Adrenal gland (tissue), 5 donors: ENCODE results near the gene CKAP4.
A peak's percentile ranks its signal among the peaks of the same experiment; 100 is the strongest.

Source experiments
- POLR2A ChIP-seq, 2 donors: fragments of 450-650 bp; IDR thresholded peaks; one replicate each; pipeline ENCODE4 v1.6.1; 2017; ENCODE audit warnings: antibody characterized with exemption in 2 of 2, mild to moderate bottlenecking in 2 of 2, moderate library complexity in 1 of 2
- TF ChIP-seq, protein P1 (sequence below), 6 experiments: fragments of 450-650 bp in 4 of 6; fragments of 200-600 bp in 2 of 6; sonication (generic) in 1 of 6; IDR thresholded peaks; 1 replicate in 5 of 6; 2 replicates in 1 of 6; pipeline versions ENCODE4 v1.5.1 to v1.8.0; 2016 to 2021; ENCODE audit warnings: antibody characterized with exemption in 6 of 6, mild to moderate bottlenecking in 2 of 6, moderate library complexity in 1 of 6
- donor health status: DM: no; HTN: no; CAD: no.

DNA sequence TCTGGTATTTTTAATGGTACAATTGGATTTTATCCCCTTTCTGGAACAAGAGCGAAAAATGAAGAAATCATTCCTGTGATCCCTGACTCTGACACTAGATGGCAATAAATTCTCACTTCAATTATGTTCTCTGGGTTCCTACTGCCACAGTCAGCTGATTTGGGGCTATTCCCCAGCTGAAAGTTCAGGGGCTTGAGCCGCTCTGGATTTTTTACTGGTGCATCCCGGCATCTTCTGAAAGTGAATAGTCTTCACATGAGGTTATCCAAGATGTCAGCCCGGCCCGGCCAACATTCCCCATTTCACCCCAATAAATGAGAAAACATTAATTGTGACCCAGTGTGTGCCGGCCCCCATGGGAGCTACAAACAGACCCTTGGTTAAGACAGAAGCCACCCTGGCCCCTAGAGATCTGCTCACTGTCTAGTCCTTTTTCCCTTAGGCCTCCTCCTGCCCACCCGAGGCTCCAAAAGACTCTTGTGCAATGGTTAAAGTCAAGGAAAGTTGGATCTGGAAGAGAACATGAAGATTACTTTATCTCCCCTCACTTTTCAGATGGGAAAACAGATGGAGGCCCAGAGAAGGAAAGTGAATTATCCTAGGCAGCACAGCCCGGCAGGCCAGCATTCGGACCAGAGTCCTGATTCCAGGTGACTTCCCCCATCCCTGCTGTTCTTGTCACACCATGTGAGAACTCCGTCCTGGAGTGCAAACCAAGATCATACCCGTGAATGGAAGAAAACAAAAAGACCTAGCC, 20.8 kb downstream of the CKAP4 start:
- TF ChIP-seq POLR2A (IDR thresholded peaks at IDR 0.05), result no peak
- TF ChIP-seq, protein P1, sequence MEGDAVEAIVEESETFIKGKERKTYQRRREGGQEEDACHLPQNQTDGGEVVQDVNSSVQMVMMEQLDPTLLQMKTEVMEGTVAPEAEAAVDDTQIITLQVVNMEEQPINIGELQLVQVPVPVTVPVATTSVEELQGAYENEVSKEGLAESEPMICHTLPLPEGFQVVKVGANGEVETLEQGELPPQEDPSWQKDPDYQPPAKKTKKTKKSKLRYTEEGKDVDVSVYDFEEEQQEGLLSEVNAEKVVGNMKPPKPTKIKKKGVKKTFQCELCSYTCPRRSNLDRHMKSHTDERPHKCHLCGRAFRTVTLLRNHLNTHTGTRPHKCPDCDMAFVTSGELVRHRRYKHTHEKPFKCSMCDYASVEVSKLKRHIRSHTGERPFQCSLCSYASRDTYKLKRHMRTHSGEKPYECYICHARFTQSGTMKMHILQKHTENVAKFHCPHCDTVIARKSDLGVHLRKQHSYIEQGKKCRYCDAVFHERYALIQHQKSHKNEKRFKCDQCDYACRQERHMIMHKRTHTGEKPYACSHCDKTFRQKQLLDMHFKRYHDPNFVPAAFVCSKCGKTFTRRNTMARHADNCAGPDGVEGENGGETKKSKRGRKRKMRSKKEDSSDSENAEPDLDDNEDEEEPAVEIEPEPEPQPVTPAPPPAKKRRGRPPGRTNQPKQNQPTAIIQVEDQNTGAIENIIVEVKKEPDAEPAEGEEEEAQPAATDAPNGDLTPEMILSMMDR (IDR thresholded peaks at IDR 0.05), result peak; percentile 55 to 90 (median 83)
